Prostate gland (tissue), 2 donors: Measurements from ENCODE around the gene UBR4.

Experiments
- CTCF ChIP-seq, 4 experiments: fragments of 200-600 bp in 2 of 4; fragments of 450-650 bp in 2 of 4; sonication (generic) in 2 of 4; IDR thresholded peaks; 1 replicate in 3 of 4; 2 replicates in 1 of 4; pipeline ENCODE4 v1.5.1; 2016 to 2019; ENCODE audit warnings: antibody characterized with exemption in 4 of 4, mild to moderate bottlenecking in 2 of 4, moderate library complexity in 2 of 4
- POLR2A ChIP-seq: fragments of 450-650 bp; IDR thresholded peaks from one replicate; pipeline ENCODE4 v1.6.1; 2016; ENCODE audit warnings: antibody characterized with exemption, mild to moderate bottlenecking

GRCh38 chr1:19157653-19158052 lies 52.4 kb downstream of the UBR4 start:
- TF ChIP-seq POLR2A (no peak), CTCF (IDR thresholded peaks at IDR 0.05) (no peak)
